ENCODE data around the gene SEMA4C.

Gene SEMA4C

DNA sequence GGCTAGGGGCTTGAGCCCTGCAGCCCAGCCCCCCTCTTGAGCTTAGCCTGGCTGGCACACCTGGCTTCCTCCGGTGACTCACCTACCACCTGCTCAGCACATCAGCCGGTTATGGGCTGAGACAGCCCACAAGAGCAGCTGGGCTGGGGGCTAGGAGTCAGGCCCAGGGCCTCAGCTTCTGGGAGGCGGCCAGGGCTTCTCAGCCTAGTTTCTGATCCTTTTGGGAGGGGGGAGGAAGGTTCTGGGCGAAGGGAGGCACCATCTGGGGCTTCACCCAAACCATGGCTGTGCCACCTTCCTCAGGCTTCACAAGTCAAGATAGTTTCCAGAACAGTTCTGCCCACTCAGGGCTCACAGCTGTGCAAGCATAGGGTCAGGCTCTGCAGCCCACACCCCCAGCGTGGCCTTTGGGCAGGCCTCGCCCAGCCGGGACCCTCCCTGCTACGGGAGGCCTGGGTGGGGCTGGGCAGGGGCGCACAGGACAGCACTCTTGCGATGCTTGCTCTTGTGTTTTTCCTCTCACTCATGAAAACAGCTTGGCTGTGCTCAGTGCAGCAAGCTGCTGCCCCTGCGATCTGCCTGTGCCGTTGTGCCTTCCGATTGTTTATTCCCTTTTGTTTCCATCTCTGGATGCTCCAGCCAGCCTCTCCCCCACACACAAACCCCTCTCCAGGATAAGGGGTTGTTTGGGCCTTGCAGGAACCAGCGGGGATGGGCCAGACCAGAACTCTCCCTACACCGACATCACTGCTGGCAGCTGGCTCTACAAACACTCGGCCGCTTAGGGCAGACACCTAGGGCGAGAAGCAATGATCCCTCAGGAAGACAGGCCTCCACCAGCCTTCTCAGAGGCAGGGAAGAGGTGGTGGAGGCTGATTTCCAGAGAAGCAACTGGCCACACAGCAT lies 26.1 kb upstream of the SEMA4C start:
- H3K4me3 ChIP-seq (ENCODE audit: low read length), result no peak overlapping the region
- no peak for DNase-seq (ENCODE audit: low read depth)
- TF ChIP-seq, protein P1, sequence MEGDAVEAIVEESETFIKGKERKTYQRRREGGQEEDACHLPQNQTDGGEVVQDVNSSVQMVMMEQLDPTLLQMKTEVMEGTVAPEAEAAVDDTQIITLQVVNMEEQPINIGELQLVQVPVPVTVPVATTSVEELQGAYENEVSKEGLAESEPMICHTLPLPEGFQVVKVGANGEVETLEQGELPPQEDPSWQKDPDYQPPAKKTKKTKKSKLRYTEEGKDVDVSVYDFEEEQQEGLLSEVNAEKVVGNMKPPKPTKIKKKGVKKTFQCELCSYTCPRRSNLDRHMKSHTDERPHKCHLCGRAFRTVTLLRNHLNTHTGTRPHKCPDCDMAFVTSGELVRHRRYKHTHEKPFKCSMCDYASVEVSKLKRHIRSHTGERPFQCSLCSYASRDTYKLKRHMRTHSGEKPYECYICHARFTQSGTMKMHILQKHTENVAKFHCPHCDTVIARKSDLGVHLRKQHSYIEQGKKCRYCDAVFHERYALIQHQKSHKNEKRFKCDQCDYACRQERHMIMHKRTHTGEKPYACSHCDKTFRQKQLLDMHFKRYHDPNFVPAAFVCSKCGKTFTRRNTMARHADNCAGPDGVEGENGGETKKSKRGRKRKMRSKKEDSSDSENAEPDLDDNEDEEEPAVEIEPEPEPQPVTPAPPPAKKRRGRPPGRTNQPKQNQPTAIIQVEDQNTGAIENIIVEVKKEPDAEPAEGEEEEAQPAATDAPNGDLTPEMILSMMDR (conservative IDR thresholded peaks at IDR 0.05; ENCODE audit: low read length), result no peak

DNA sequence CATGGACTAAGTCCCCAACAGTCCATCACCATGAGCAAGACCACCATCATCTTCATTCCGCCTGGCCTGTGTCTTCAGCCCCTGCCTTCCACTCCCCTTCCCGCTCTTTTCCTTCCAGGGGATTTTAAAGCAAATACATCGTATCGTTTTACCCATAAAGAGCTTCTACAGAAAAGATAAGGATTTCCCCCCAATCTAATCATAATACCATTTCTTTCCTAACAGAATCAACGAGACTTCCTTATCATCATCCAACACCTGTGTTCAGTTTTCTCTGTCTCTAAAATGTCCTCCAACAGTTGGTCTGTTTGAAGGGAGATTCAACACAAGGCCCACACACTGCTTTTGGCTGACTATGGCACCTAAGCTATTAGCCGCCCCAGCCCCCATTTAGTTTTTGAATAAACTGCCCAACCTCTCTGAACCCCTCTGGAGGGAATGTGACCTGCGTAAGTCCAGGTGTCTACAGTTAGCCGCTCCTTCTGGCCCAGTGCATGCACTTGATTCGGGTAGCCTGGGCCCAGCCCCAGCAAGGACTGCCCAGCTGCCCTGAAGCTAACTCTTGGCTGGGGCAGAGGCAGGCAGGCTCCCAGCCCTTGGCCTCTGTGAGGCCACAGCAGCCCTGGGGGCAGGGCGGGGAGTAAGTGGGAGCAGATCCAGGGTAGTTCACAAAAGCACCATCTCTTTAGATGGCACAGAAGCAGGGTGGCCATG lies 25.3 kb upstream of the SEMA4C start:
- DNase-seq (ENCODE audit: low read depth), result no peak
- TF ChIP-seq, protein P1 (conservative IDR thresholded peaks at IDR 0.05; ENCODE audit: low read length), result no peak
- no peak overlapping the region for H3K4me3 ChIP-seq (ENCODE audit: low read length)

GRCh38 chr2:96894151-96894531 lies 24.3 kb upstream of the SEMA4C start:
- H3K4me3 ChIP-seq (ENCODE audit: low read length), result no peak overlapping the region
- TF ChIP-seq, protein P1 (conservative IDR thresholded peaks at IDR 0.05; ENCODE audit: low read length), result no peak
- no peak for DNase-seq (ENCODE audit: low read depth)

DNA sequence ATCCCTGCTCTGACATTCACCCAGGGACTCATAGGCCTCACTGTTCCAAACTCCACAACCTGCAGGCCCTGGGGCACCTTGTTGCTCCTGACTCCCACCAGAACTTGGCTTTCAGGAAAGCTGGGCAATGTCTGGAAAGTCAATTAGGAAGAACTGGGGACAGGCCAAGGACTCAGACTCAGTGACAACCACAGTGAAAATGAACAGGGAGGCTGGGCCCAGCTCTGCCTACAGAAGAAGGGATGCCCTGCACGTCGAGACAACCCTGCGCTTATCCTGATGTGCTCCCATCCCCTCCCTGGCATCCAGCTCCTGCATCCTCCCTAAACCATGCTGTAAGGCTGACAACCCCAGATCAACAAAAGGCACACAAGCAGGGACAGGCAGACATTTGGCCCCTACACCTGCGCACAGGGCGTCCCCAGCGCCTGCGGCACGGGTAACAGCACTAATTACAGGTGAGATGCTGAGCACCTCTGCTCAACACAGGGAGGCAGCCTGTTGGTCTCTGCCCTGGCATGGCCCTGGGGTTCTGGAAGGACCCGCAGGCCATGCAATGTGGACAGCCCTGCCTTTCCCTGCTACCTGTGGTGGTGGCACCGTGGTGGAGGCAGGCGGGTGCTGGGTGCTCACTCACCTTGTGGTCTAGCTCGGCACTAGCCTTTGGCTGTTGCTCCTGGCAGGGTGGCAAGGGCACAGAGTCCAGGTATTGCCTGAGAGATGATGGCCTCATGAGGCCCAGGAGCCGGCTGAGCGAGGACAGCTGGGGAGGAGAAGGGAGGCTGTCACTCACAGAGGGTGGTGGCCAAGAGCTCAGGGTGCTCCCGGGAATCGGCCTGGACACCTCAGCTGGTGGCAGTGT lies 23.6 kb upstream of the SEMA4C start:
- TF ChIP-seq, protein P1 (conservative IDR thresholded peaks at IDR 0.05; ENCODE audit: low read length), result no peak
- no peak overlapping the region for H3K4me3 ChIP-seq (ENCODE audit: low read length)
- DNase-seq (ENCODE audit: low read depth), result no peak

DNA sequence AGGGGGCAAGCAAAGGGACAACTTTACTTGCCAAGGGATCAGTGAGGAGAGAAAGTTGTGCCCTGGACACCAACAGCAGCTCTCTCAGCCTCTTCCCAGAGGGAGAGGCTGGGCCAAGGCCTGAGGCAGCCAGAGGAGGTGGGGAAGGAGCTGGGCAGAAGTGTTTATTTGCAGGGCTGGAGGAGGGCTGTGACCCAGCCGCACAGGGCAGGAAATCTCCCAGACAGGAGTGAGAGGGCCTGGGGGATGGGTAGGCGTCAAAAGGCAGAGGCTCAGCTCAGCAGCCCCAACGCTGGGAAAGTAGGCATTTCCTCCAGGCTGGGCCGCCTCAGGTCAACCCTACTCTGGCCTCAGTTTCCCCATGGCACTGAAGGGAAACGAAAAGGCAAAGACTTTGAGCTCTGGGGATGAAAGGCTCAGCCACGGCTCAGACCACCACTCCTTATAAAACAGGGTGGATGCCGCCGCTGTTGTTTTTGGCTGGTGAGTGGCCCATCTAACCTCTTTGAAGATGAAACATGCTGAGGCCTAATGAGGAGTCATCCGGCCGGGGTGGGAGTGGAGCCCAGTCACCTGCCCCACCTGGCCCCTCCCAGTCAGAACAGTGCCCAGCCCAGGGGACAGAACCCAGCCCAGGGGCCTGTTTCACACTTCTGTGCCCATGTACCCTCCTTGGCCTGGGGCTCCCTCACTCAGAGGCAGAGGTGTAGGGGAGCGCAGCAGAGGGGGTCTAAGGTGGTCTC lies 21.9 kb upstream of the SEMA4C start:
- no peak for DNase-seq (ENCODE audit: low read depth)
- TF ChIP-seq, protein P1 (conservative IDR thresholded peaks at IDR 0.05; ENCODE audit: low read length), result no peak
- no peak overlapping the region for H3K4me3 ChIP-seq (ENCODE audit: low read length)

DNA sequence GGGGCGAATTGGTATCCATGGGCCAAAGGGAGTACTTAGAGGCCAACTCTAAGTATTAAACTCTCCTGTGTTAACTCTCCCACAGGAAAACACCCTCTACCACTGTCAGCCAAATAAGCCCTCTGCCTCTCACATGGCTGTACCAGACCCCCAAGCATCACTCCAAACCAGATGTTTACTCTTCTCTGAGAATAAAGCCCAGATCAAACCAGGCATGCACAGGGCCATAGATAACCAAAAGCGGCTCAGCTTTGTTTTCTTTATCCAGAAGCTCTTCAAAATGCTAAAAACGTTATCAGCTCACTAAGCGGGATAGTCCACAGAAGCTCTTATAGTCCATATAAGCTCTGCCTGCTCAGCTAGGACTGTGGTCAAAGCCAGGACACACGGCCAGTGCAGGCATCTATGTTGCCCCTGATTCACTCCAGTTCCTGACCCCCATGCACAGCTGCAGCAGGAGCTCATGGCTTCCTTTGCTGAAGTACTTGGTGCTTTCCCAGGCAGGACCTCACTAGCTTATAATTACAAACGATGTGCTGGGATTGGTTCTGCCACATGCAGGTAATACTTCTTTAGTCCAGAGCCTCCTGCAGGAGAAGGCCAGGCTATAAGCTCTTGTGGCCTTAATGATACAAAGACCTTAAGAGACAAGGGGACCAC lies 21.0 kb upstream of the SEMA4C start:
- TF ChIP-seq, protein P1 (conservative IDR thresholded peaks at IDR 0.05; ENCODE audit: low read length), result no peak
- H3K4me3 ChIP-seq (ENCODE audit: low read length), result no peak overlapping the region
- no peak for DNase-seq (ENCODE audit: low read depth)

All from AG10803 (cell line).